GM12892 (cell line): ENCODE measurements around the gene IL18R1.

Experiments used
- POLR2A ChIP-seq: IDR thresholded peaks from 2 replicates; pipeline ENCODE4 v1.6.1; 2011; ENCODE audit warnings: low read depth, low read length, control low read depth
- POLR2AphosphoS5 ChIP-seq: IDR thresholded peaks from 2 replicates; pipeline ENCODE4 v1.6.1; 2011; ENCODE audit warnings: low read depth, low read length, control low read depth

GRCh38 chr2:102356741-102357140 is 1.1 kb downstream of the IL18R1 start:
- TF ChIP-seq POLR2A (no peak), POLR2AphosphoS5 (no peak)
